ENCODE data around the gene HHIPL2.
A peak's percentile ranks its signal among the peaks of the same experiment; 100 is the strongest.
"Not testable (repeated sequence)": the region's sequence is repeated elsewhere in the genome, so short reads cannot be mapped to it uniquely, and the experiment has no call there.

The HHIPL2 gene

DNA sequence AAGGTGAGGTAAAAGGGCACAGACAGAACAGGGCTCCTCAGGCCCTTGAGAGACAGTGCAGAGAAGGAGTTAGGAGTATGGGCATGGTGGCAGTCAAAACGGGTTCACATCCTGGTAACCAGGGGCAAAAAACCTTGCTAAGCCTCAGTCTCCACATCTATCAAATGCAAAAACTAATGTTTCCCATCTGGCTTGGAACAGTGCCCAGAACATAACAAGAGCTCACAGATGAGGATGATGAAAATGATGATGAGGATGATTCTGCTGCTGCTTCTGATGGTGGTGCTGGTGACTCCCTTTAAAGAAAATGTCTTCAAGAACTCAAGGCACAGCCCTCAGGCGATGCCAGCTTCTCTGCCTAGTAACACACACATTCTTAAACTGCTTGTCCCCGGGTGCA lies 24.1 kb downstream of the HHIPL2 start:
- no peak for DNase-seq
- H3K36me3 ChIP-seq (replicated peaks), result no peaks in the 10 kb centered on the region
- no peak for TF ChIP-seq CTCF (IDR thresholded peaks at IDR 0.05; ENCODE audit: low read depth, low read length, missing control alignments)
- in situ Hi-C loops (cut with HindIII; ENCODE audit: low pct_ligation_motif_present, low sequenced_read_pairs), result no loop called here
- no peak overlapping the region for H3K27ac ChIP-seq
- H3K27me3 ChIP-seq (replicated peaks), result no peaks in the 10 kb centered on the region
- H3K4me3 ChIP-seq (ENCODE audit: low read depth, low read length), result no peak overlapping the region

GRCh38 chr1:222522105-222522915 lies 25.6 kb downstream of the HHIPL2 start:
- Histone ChIP-seq H3K4me3 (ENCODE audit: low read depth, low read length) (no peak overlapping the region), H3K27ac (no peak overlapping the region), H3K36me3 (replicated peaks) (no peaks in the 10 kb centered on the region), H3K27me3 (replicated peaks) (no peaks in the 10 kb centered on the region)
- no peak for DNase-seq
- in situ Hi-C loops (cut with HindIII; ENCODE audit: low pct_ligation_motif_present, low sequenced_read_pairs), result no loop called here
- no peak for TF ChIP-seq CTCF (IDR thresholded peaks at IDR 0.05; ENCODE audit: low read depth, low read length, missing control alignments)

DNA sequence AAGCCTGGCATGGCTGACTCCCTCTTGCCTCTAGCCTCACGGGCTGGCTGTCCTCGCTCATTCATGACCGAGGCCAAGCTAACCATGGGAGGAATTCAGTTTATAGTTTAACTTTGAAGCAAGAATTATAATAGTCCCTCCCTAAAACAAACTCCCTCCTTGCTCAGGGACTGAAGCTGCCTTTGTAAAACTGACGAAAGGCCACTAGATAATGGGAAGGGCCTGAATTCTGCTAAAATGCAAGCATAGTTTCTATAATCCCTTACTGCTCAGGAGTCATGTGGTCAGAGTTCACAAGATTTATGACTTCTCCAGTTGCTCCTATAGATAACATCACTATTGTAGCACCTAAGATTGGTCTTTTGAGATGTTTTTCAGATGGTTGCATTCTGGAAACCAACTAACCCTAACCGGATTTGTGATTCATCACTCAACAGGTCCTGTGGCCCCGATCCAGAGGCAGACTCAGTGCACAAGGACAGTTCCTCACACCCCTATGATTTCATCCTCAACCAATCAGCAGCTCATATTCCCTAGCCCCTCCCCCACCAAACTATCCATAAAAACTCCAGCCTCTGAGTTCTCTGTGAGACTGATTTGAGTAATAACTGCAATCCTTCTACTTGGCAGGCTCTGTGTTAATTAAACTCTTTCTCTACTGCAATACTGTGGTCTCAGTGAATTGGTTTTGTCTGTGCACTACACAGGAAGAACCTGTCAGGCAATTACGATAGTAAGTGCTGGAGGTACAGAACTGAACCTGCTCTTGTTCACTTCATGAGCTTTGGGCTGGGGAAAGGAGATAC lies 26.4 kb downstream of the HHIPL2 start:
- Histone ChIP-seq H3K27me3 (replicated peaks) (no peaks in the 10 kb centered on the region), H3K36me3 (replicated peaks) (no peaks in the 10 kb centered on the region), H3K27ac (no peak overlapping the region), H3K4me3 (ENCODE audit: low read depth, low read length) (no peak overlapping the region)
- no peak for TF ChIP-seq CTCF (IDR thresholded peaks at IDR 0.05; ENCODE audit: low read depth, low read length, missing control alignments)
- in situ Hi-C loops (cut with HindIII; ENCODE audit: low pct_ligation_motif_present, low sequenced_read_pairs), result no loop called here
- DNase-seq, result peak; percentile 22

GRCh38 chr1:222489496-222489895 lies 58.4 kb downstream of the HHIPL2 start:
- DNase-seq, result peak; percentile 71
- H3K27ac ChIP-seq; H3K4me3 ChIP-seq (ENCODE audit: low read depth, low read length); H3K27me3 ChIP-seq (replicated peaks); in situ Hi-C loops (cut with HindIII; ENCODE audit: low pct_ligation_motif_present, low sequenced_read_pairs); H3K36me3 ChIP-seq (replicated peaks): not testable (repeated sequence)

- H3K27me3 ChIP-seq (replicated peaks); H3K36me3 ChIP-seq (replicated peaks); DNase-seq; H3K4me3 ChIP-seq (ENCODE audit: low read depth, low read length); in situ Hi-C loops (cut with HindIII; ENCODE audit: low pct_ligation_motif_present, low sequenced_read_pairs); H3K27ac ChIP-seq: not testable (repeated sequence)
These were observed 60.1 kb downstream of the HHIPL2 start for GRCh38 chr1:222487774-222488173.

- in situ Hi-C loops (cut with HindIII; ENCODE audit: low pct_ligation_motif_present, low sequenced_read_pairs); H3K4me3 ChIP-seq (ENCODE audit: low read depth, low read length); DNase-seq; H3K36me3 ChIP-seq (replicated peaks); H3K27ac ChIP-seq; H3K27me3 ChIP-seq (replicated peaks): not testable (repeated sequence)
These were observed 63.9 kb downstream of the HHIPL2 start for GRCh38 chr1:222484005-222484404.

DNA sequence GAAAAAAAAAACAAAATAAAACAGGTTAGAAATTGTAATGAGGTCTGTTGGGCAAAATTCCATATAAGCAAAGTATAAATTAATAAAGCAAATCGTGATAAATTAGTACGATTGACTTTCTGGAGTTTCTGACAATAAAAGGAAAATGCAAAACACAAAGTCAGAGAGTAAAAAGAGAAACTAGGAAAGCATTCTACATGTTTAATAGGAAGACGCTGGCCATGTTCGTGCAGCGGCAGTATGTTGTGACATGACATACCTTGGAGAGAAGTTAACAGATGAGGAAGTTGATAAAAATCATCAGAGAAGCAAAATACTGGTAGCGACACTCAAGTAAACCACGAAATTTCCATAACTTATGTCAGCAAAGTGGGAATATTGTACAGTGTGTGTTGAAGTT lies 68.3 kb downstream of the HHIPL2 start:
- DNase-seq; H3K4me3 ChIP-seq (ENCODE audit: low read depth, low read length); H3K27ac ChIP-seq; H3K27me3 ChIP-seq (replicated peaks); H3K36me3 ChIP-seq (replicated peaks); in situ Hi-C loops (cut with HindIII; ENCODE audit: low pct_ligation_motif_present, low sequenced_read_pairs): not testable (repeated sequence)

Data from brain microvascular endothelial cell (primary cell).